IMR-90 (cell line): ENCODE results near the gene TSPEAR. TPM values are rescaled to one million over a fixed set of nuclear protein-coding genes. Genes with fewer than 3 reads are reported as not detected.
"Not testable (repeated sequence)": the region's sequence is repeated elsewhere in the genome, so short reads cannot be mapped to it uniquely, and the experiment has no call there.

Experiments
- ATAC-seq: fragments of 200-7000 bp; cut with Tn5 transposase; 2 replicates; pipeline ENCODE4 v1.9.1; 2020; ENCODE audit warnings: low read depth, mild to moderate bottlenecking, moderate library complexity
- BruUV-seq: library from RNA; stranded (reverse); fragments of 400-500 nt; replicated peaks from 2 replicates; lab custom pipeline; 2021; lab: Mats Ljungman, UMichigan
- CTCF ChIA-PET: fragments of 300-600 bp; formaldehyde crosslinking; extraction: SDS; loops from one replicate; lab custom pipeline; 2021; ENCODE audit warnings: antibody characterized with exemption; lab: Yijun Ruan, JAX
- POLR2A ChIA-PET: fragments of 300-600 bp; sonication (Branson Sonifier 250); formaldehyde crosslinking; loops from one replicate; lab custom pipeline; 2022; ENCODE audit warnings: antibody characterized with exemption; ENCODE audit not compliant: unreplicated experiment; lab: Charles Lee
- DNase-seq: peaks from one replicate; pipeline ENCODE4 v3.0.0; 2013
- H2AFZ ChIP-seq: replicated peaks from 2 replicates; pipeline ENCODE3; 2013; ENCODE audit warnings: low read length, mild to moderate bottlenecking; ENCODE audit not compliant: poor library complexity
- H2AK5ac ChIP-seq: 2 replicates; pipeline ENCODE4 v1.6.1; 2013; ENCODE audit warnings: low read depth, low read length, inconsistent platforms
- H2AK9ac ChIP-seq: replicated peaks from 2 replicates; pipeline ENCODE3; 2013; ENCODE audit warnings: mild to moderate bottlenecking, low read depth, low read length, moderate library complexity; ENCODE audit not compliant: poor library complexity
- H2BK120ac ChIP-seq: 2 replicates; pipeline ENCODE4 v1.6.1; 2013; ENCODE audit warnings: low read depth, low read length, inconsistent platforms
- H2BK15ac ChIP-seq: 3 replicates; pipeline ENCODE4 v1.6.1; 2013; ENCODE audit warnings: low read depth, low read length, inconsistent platforms
- H2BK20ac ChIP-seq: 2 replicates; pipeline ENCODE4 v1.6.1; 2013; ENCODE audit warnings: low read depth, mild to moderate bottlenecking, inconsistent platforms, low read length, moderate library complexity
- H2BK5ac ChIP-seq: 2 replicates; pipeline ENCODE4 v1.6.1; 2013; ENCODE audit warnings: mild to moderate bottlenecking, low read depth, low read length, inconsistent platforms; ENCODE audit not compliant: poor library complexity, severe bottlenecking
- H3K14ac ChIP-seq: replicated peaks from 2 replicates; pipeline ENCODE4 v1.6.1; 2013; ENCODE audit warnings: low read depth, low read length, inconsistent platforms
- H3K18ac ChIP-seq: 2 replicates; pipeline ENCODE4 v1.6.1; 2013; ENCODE audit warnings: low read depth, low read length, control low read depth
- H3K23ac ChIP-seq: 2 replicates; pipeline ENCODE4 v1.6.1; 2013; ENCODE audit warnings: low read depth, low read length, inconsistent platforms
- H3K27ac ChIP-seq: 2 replicates; pipeline ENCODE4 v1.5.1; 2013; ENCODE audit warnings: mild to moderate bottlenecking, control low read depth, low read length; ENCODE audit not compliant: insufficient read depth
- H3K27me3 ChIP-seq: 2 replicates; pipeline ENCODE4 v1.6.1; 2013; ENCODE audit warnings: low read length; ENCODE audit not compliant: control insufficient read depth, insufficient read depth
- H3K36me3 ChIP-seq: 2 replicates; pipeline ENCODE4 v1.6.1; 2013; ENCODE audit warnings: low read length, mixed read lengths; ENCODE audit not compliant: control insufficient read depth, insufficient read depth
- H3K4ac ChIP-seq: 2 replicates; pipeline ENCODE4 v1.6.1; 2013; ENCODE audit warnings: low read depth, low read length, inconsistent platforms
- H3K4me1 ChIP-seq: 2 replicates; pipeline ENCODE4 v1.6.1; 2013; ENCODE audit warnings: low read length, mixed read lengths; ENCODE audit not compliant: control insufficient read depth, insufficient read depth
- H3K4me2 ChIP-seq: 2 replicates; pipeline ENCODE4 v1.6.1; 2013; ENCODE audit warnings: low read depth, mild to moderate bottlenecking, control low read depth, low read length, moderate library complexity
- H3K4me3 ChIP-seq: 2 replicates; pipeline ENCODE4 v1.5.1; 2013; ENCODE audit warnings: low read depth, mild to moderate bottlenecking, control low read depth, low read length, moderate library complexity; ENCODE audit not compliant: insufficient read depth
- H3K56ac ChIP-seq: 2 replicates; pipeline ENCODE4 v1.6.1; 2013; ENCODE audit warnings: low read length, inconsistent platforms; ENCODE audit not compliant: insufficient read depth; ENCODE audit errors: extremely low read depth
- H3K79me1 ChIP-seq, 2 experiments: 2 replicates each; pipeline ENCODE4 v1.6.1; 2013; ENCODE audit warnings: low read length in 2 of 2, inconsistent platforms in 1 of 2, low read depth in 1 of 2
- H3K9ac ChIP-seq: 2 replicates; pipeline ENCODE4 v1.6.1; 2013; ENCODE audit warnings: low read depth, low read length, control low read depth
- H3K9me1 ChIP-seq: 2 replicates; pipeline ENCODE4 v1.6.1; 2013; ENCODE audit warnings: low read length, inconsistent platforms; ENCODE audit not compliant: insufficient read depth
- H3K9me3 ChIP-seq: 2 replicates; pipeline ENCODE4 v1.6.1; 2013; ENCODE audit warnings: low read length; ENCODE audit not compliant: control insufficient read depth, insufficient read depth
- H4K20me1 ChIP-seq: 2 replicates; pipeline ENCODE4 v1.6.1; 2013; ENCODE audit warnings: low read length, inconsistent platforms; ENCODE audit not compliant: insufficient read depth
- H4K5ac ChIP-seq: 2 replicates; pipeline ENCODE4 v1.6.1; 2013; ENCODE audit warnings: mild to moderate bottlenecking, low read depth, low read length, control low read depth
- H4K8ac ChIP-seq, 2 experiments: 2 replicates each; pipeline ENCODE4 v1.6.1; 2013; ENCODE audit warnings: low read depth in 2 of 2, low read length in 2 of 2, control low read depth in 1 of 2, inconsistent platforms in 1 of 2
- H4K91ac ChIP-seq: 2 replicates; pipeline ENCODE4 v1.6.1; 2013; ENCODE audit warnings: low read depth, low read length, inconsistent platforms; ENCODE audit not compliant: insufficient read depth
- WGBS, 2 experiments: methylation state at CpG; one replicate each; pipeline versions ENCODE4 v1.1.5 to v1.1.7; 2013; ENCODE audit warnings: missing lambda C conversion rate in 2 of 2; ENCODE audit not compliant: insufficient read length in 1 of 2; ENCODE audit errors: extremely low coverage in 2 of 2; 5-methylcytosine and 5-hydroxymethylcytosine counted together
- dilution Hi-C: fragments of 300-500 bp; cut with HindIII; formaldehyde crosslinking; loops from one replicate; pipeline ENCODE4 v1.14.3; 2018; ENCODE audit warnings: low sequenced_read_pairs; ENCODE audit not compliant: unreplicated experiment
- in situ Hi-C: fragments of 300-500 bp; cut with MboI; formaldehyde crosslinking; loops from 3 replicates; pipeline ENCODE4 v1.14.3; 2019; ENCODE audit warnings: low sequenced_read_pairs, inconsistent platforms, mixed read lengths
- intact Hi-C: fragments of 100-400 bp; cut with micrococcal nuclease; formaldehyde crosslinking; loops from 2 replicates; pipeline ENCODE4 v1.10.0; 2022
- polyA plus RNA-seq, 3 experiments: library from polyadenylated mRNA; depleted of rRNA; stranded (reverse); fragments of >200 nt; gene quantifications; 2 replicates each; pipeline ENCODE4 v1.2.3, GENCODE V29; 2012; ENCODE audit warnings: low replicate concordance in 1 of 3
- total RNA-seq: library from RNA; depleted of rRNA; stranded (reverse); fragments of >200 nt; gene quantifications from 2 replicates; pipeline ENCODE4 v1.2.3, GENCODE V29; 2012

The TSPEAR gene
- total and polyA plus RNA-seq, 2 of the 4 experiments (the other 2 are of a cell fraction): not detected

- POLR2A ChIA-PET, H3K14ac ChIP-seq, H3K9me3 ChIP-seq, H3K18ac ChIP-seq, H2AK5ac ChIP-seq, H3K23ac ChIP-seq, H3K56ac ChIP-seq, H3K4me1 ChIP-seq, H4K5ac ChIP-seq, H3K4me2 ChIP-seq, BruUV-seq, H3K9ac ChIP-seq, CTCF ChIA-PET, ATAC-seq, H2AK9ac ChIP-seq, H3K79me1 ChIP-seq, H2AFZ ChIP-seq, dilution Hi-C loops, in situ Hi-C loops, H3K36me3 ChIP-seq, H3K9me1 ChIP-seq, H2BK120ac ChIP-seq, H4K20me1 ChIP-seq, DNase-seq, H3K4ac ChIP-seq, H2BK20ac ChIP-seq, H2BK15ac ChIP-seq, H3K27me3 ChIP-seq, H4K91ac ChIP-seq, H3K4me3 ChIP-seq, H4K8ac ChIP-seq, H3K27ac ChIP-seq, intact Hi-C loops, H2BK5ac ChIP-seq: not testable (repeated sequence)
- 54% methylated on average over 2 of the region's 12 CpGs; no CpG with 5 or more reads in 1 of the 2 experiments for WGBS, 2 experiments
Measured at GRCh38 chr21:44637851-44638348, 73.5 kb downstream of the TSPEAR start.
